HTR-8/SVneo (cell line): ENCODE results near the gene JPH4.

Experiments used
- DNase-seq: peaks from one replicate; pipeline ENCODE4 v3.0.0; 2011; ENCODE audit warnings: low spot score, mixed read lengths; ENCODE audit not compliant: insufficient read length
- FAIRE-seq: peaks from 2 replicates; lab custom pipeline; 2011; peaks lifted over from hg19 to GRCh38; lab: Jason Lieb, UNC

The JPH4 gene

DNA sequence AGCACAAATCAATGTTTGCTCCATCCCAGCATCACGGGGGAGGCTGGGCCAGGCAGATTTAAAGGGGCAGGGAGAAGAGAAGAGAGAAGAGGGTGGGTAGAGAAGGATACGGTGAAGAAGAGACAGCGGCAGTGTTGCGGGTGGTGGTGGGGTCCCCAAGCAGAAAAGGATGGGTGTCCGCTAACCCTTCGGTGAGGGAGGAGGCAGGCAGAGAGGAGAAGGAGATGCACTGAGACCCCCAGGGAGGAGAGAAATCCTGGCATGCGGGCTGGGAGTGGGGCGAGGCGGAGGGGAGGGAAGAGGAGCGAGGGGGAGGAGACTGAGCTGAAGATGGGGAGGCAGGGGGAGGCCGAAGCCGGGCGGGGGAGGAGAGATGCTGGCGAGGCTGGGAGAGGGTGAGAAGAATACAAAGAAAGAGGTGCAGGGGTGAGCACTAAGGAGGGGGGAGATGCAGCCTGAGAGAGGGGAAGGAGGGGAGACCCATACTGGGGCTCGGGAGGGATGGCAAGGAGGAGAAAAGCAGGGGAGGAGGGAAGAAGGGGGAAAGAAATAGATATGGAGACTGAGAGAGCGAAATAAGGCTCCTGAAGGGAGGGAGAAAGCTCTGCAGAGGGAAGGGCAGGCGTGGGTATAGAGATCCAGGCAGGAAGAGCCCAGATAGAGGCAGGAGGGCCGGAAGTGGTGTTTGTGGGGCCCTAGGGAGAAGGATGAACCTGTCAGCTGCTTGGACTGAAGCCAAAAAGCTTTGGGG, at the start of gene JPH4:
JPH4 (minus strand) TSS at position 231 of the 751 bp plus-strand sequence. CDS start 1,337 bp downstream, outside the sequence.
- DNase-seq (no peak), FAIRE-seq (no peak)

DNA sequence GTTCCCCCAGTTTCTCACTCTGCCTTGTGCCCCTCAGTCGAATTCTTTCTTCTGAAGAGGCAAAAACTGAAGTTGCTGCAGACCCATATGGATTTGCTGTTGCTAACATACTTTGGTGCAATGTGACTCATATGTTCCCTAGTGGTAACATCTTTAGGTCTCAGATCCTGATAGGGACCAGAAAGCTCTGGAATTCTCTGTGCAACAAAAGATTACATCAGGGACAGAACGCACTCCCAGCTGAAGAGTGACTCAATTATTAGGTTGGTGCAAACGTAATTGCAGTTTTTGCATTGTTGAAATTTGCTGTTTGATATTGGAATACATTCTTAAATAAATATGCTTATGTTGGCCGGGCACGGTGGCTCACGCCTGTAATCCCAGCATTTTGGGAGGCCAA, 49.4 kb upstream of the JPH4 start:
- no peak for DNase-seq
- FAIRE-seq: no peak

DNA sequence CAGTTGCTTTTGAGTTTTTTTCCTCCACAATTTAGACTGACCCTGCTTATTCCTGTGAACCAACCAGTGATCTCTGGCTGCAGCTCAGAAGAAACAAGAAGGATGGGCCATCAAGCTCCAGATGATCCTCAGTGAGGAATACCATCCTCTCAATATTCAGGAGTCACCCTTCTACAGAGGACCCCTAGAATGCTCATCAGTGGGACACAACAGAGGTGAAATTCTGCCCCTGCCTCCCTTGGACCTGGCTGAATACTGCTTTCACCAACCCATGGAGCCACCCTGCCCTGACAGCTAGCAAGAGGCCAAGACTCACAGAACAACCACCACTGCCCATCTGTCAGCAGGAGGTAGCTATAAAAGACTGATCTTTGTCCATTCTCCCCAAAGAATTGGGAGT, 48.4 kb upstream of the JPH4 start:
- DNase-seq (no peak), FAIRE-seq (no peak)

DNA sequence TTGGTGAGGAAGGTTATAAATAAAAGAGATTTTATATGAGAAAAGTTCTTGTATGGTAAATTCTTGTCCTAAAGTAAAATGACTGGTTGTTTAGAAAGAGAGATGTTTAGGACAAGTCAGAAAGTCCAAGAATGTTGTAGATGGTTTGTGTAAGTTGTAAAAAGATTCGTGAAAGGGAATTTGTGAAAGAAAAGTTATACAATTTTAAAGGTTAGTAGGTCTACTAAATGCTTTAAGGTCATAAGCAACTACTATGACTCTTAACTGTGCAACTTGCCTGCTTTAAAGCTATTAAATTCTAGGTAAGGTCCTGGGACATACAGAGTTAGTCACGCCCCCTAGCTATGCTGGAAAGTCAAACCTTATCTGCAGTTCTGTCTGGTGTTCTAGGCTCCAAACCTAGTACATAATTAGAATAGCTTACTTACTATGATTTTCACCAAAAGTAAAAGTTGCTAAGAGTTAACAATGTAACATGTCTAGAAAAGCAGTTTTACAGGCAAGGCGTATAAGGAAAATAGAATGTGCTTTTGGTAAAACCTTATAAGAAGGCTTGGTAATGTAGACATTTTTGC, 46.3 kb upstream of the JPH4 start:
- FAIRE-seq: no peak

DNA sequence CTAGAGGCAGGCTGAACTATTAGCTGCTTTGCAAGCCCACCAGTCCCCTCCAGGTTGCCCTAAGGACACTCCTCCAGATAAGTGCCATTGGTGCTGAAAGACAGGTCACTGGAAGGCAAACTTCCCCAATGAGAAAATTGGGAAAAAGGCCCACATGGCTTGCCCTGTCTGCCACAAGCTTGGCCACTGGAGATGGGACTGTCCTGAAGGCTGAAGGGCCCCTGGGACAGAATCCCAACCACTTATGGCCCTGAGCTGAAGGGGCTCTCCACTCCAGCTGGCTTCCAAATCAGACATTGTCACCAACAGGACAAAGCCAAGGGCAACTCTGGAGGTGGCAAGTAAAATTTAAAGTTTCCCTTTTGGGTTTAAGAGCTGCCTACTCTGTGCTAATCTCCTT, 45.4 kb upstream of the JPH4 start:
- no peak for FAIRE-seq

More for the DNA sequence above, 46.3 kb upstream of the JPH4 start:
- DNase-seq: no peak

DNA sequence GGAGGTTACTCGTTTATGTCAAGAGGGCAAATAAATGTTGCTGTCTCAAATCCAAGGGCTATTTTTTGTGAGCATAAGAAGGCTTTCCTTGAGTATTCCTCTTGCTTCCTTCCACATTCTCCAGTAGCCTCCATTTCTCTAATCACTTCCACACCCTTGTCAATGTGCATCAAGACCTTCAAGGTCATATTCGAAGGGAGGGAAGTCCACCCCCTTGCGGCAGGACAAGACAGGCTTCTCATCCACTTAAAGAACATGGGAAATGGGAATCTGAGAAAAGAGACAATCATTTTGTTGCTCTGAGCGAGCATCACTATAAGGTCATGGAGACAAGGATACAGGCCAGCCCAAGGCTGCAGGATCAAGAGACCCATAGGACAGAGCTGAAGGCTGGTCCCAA, 44.4 kb upstream of the JPH4 start:
- FAIRE-seq (no peak), DNase-seq (no peak)

More for the DNA sequence above, 45.4 kb upstream of the JPH4 start:
- DNase-seq: no peak

DNA sequence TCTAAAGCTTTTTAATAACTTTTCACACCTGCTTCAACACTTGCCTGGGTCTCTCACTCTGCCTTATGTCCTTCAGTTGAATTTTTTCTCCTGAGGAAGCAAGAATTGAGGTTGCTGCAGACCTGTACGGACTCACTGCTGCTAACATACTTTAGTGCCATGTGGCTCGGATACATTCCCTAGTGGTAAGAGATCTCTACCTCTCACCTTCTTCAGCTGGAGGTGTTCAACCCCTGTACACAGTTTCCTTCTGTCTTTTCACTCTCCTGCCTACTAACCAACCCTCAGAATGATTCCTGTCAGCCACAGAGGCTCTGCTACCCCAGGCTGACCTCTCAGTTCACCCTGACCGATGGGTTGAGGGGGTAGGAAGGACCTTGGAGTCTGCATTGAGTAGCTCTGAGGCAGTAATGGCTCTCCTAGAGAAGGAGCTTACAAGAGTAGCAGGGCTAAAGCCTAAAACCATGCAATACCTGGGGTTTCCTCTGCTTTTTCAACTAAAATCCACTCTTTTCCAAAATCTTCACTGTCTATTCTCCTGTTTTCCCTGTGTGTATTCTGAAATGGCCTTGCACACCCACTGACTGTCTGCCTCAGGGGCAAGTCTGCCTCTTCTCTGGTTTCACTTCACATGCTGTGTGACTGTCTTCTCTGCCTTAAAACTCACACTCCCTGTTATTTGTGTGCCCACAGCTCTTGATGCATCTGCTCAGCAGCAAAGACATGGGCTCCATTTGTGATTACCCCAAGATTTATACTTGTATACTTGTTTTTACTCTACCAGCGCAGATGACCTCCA, 43.5 kb upstream of the JPH4 start:
- no peak for FAIRE-seq
- no peak for DNase-seq

DNA sequence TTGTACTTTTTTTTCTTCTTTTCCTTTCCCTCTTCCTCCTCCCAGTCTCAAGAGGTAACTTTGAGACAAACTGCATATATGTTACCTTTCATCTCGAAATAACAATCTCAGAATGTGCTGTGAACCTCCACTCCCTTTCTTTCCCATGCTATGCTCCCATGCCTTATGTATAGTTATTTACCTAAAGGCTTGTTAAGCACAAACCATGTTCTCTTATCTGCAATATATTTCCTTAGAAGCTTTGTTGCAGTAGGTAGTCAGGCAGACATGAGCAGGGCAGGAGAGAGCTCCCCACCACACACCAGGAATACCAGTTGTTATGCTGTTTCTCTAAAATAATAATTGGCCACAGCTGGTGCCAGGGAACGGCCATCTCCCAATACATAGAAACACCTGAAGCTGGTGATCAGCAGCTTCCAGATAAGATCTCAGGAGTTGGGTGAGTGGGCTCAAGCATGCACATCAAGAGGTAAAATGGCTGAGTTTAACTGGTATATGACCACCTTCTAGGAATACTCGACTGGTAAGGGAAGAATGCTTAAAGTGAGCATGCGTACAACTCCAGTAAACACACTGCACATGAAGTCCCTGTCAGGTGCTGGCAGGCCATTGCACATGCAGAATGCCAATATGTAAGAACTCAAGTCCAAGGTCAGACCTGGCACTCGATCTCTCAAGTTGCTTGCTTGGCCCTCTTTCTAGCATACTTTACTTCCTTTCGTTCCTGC, 42.8 kb upstream of the JPH4 start:
- FAIRE-seq (no peak), DNase-seq (no peak)

DNA sequence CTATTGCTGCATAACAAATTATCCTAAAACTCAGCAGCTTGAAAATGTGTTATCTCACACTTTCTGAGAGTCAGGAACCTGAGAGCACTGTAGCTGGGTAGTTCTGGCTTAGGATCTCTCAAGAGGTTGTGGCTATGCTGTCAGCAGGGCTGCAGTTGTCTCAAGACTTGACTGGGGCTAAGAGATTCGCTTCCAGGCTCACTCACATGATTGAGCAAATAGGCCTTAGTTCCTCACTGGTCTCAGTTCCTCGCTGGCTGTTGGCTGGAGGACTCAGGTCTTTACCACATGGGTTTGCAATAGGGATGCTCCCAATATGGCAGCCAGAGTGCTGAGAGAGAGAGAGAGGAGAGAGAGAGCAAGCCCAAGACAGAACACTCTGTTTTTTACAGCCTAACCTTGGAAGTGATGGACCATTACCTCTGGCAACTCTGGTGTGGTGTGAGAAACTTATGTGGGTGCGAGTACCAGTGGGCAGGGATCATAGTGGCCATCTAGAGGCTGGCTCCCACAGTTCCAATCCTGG, 41.6 kb upstream of the JPH4 start:
- FAIRE-seq: no peak
- no peak for DNase-seq

DNA sequence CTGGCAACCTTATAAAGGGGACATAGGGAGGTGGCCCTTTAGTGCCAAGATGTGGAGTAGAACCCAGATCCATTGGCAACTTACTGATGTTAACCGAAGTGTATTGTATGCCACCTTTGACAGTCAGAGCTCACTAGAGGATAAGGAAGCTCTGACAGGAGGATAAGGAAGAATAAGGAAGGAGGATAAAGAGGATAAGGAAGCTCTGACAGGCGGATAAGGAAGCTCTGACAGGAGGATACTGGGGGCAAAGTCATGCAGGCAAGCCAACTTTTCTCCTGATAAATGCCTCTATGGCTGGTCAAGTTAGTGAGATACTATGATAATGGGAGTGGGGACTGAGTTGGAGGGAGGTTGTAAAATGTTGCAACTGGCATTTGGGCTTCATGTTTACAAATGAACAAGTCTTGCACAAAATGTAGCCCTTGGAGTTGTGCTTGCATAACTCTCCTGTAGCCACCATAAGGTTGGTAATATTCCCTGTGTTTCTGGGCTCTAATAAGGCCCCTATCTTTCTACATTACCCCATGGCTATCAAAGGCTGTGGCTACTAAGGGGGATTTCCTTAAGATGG, 39.9 kb upstream of the JPH4 start:
- no peak for DNase-seq
- no peak for FAIRE-seq

DNA sequence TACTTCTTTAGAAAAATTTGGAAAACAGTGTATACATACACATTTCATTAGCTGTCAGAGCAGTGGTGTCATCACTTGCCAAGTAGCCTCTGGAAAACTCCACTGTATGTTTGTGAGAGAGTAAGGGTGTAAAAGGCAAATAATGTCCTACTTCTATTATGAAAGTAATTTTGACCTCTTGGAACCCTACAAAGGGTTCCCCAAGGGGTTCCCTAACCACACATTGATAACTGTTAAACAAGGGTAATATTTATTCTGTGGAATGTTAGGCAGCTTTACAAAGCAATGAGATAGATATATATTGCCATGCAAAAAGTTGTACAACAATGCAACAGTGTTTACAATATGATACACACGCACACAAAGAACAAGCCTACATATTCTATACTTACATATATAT, 38.9 kb upstream of the JPH4 start:
- DNase-seq: no peak
- no peak for FAIRE-seq

DNA sequence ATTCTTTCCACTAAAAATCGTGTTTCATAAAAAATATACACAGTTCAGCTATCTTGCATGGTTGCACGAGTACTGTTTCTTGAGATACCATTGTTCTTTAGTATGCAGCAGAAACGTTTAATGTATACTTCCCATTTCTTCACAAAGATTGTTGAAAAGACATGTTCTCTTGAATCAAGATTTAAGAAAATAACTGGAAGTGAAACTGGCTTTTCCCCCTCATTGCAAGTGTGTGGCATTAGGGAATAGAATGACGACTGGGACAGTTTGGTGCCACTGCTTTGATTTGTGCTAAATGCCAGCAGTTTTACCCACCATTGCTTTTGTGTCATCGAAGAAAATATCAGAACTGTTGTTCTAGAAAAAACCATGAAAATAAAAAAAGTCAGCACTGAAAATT, 37.3 kb upstream of the JPH4 start:
- no peak for FAIRE-seq
- no peak for DNase-seq

DNA sequence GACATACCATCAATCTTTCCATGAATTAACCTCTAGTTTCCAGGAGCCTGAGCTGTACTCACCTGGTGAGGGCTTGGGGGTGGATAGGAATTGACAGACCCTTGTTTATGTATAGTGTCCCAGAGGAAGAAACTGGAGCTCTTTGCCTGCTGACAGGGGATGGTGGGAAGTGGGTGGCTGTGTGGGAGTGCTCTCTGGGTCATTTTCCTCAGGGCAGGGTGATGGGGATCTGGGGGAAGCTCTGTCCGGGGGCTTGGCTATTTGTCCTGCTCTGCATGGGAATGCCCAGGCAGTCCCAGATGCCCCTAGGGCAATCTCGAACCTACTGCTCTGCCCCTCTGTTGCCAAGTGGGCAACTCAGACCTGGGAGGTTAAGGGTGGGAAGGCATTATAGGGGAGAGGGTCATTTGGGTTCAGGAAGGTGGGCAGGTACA, 35.8 kb upstream of the JPH4 start:
- FAIRE-seq: no peak
- DNase-seq: no peak

DNA sequence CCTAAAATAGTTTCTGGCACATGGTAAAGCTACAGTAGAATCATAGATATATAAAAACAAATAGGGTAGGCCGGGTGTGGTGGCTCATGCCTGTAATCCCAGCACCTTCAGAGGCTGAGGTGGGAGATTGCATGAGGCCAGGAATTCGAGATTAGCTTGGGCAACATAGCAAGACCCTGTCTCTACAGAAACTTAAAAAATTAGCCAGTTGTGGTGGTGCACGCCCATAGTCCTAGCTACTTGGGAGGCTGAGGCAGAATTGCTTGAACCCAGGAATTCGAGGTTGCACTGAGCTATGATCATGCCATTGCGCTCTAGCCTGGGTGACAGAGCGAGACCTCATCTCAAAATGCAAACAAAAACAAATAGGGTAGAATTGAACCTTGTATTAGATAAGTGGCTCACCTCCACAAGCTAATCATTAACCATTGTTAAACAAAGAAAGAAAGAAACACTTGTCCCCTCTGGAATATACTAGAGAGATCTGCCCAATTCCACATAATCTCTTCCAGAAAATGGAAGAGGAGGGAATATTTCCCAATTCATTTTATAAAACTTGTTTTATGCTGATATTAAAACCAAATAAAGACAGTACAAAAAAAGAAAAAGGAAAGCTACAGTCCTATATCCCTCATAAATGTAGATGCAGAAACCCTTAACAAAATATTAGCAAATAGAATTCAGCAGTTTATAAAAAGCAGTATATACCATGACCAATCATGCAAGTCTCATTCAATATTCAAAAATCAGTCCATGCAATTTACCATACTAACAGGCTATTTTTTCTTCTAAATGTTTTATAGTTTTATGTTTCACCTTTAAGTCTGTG, 34.9 kb upstream of the JPH4 start:
- no peak for FAIRE-seq
- DNase-seq: no peak

DNA sequence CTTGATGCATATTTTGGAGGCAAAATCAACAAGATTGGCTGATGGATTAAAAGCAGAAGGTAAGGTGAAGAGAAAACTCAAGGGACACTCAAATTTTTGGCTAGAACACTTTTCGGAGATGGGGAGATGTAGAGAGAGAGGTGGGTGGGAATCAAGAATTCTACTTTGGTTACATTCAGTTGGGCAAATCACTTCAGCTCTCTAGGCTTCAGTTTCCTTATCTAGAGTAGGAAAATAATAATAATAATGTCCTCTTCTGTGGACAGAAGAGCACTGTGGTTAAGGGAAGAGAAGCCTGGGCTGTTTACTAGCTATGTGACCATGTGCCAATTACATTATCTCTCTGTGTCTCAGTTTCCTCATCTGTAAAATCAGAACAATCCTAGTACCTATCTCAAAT, 34.2 kb upstream of the JPH4 start:
- no peak for FAIRE-seq
- no peak for DNase-seq

DNA sequence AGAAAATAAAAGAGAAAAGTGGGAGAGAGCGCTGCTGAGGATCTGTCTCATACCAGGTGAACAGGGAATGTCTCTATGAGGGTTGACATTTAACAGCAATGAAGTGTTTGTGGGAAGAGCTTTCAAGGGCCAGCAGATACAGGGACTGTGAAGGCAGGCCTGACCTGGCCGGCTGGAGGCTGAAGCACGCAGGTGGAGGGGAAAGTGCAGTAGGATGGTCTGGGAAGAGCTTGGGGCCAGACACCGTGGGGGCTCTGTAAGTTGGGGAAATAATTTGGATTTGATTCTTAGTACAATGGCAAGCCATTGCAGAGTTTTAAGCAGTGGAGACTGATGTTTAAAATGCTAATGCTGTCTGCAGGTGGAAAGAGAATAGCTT, 33.8 kb upstream of the JPH4 start:
- FAIRE-seq (no peak), DNase-seq (no peak)

DNA sequence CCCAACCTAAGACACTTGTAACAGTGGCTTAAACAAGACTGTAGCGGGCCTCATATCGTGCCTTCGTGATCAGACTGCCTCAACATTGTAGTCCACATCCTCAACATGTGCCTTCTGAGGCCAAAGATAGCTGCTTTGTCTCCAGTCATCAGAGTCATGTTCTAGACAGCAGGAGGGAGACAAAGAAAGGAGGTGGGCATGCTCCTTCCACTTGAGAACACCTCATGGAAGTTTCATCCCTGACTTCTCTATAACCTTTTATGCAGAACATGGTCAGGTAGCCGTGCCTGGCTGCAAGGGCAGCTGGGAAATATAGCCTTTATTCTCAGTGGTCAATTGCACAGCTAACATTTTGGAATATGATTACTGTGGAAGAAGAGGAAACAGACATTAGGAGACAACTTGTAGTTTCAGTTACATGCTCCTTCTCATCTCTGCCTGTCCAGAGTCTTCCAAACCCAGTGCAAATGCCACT, 32.3 kb upstream of the JPH4 start:
- no peak for FAIRE-seq
- no peak for DNase-seq

DNA sequence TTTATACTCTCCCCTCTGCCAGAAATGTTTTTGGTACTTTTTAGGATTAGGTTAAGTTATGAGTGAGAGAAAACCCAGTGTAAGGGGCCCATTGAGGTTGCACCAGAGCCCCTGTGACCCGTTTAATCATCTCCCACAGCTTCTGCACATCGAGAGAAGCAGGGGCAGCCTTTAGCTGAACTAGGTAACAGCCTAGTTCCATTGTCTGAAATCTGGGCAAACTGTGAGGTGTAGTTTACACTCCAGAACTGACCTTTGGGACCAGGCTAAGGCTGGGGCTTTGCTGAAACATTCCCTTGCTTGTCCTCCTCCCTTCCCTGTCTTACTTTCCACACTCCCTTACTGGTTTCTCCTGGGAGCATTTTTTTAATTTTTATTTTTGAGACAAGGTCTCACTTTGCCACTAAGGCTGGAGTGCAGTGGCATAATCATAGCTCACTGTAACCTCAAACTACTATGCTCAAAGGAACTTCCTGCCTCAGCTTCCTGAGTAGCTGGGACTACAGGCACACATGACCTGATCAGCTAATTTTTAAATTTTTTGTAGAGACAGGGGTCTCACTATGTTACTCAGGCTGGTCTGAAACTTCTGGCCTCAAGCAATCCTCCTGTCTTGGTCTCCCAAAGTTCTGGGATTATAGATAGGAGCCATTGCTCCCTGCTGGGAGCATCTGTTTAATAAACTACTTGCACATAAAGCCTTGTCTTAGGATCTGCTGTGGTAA, 31.7 kb upstream of the JPH4 start:
- FAIRE-seq: no peak
- no peak for DNase-seq
